Trophoblast cell (in vitro differentiated cells and primary cell): ENCODE data around the gene FER.

Experiments
- DNase-seq, 2 donors: peaks; one replicate each; pipeline ENCODE4 v3.0.0-alpha.2; 2016
- H2AFZ ChIP-seq: 2 replicates; pipeline ENCODE4 v1.6.1; 2013; ENCODE audit warnings: low read length, moderate library complexity, mild to moderate bottlenecking; ENCODE audit not compliant: insufficient read depth, poor library complexity
- H2AK5ac ChIP-seq: 2 replicates; pipeline ENCODE4 v1.6.1; 2013; ENCODE audit warnings: mild to moderate bottlenecking, low read length
- H2BK120ac ChIP-seq: 2 replicates; pipeline ENCODE4 v1.6.1; 2013; ENCODE audit warnings: low read length, mild to moderate bottlenecking, moderate library complexity; ENCODE audit not compliant: insufficient read depth, poor library complexity
- H2BK12ac ChIP-seq: 2 replicates; pipeline ENCODE4 v1.6.1; 2013; ENCODE audit warnings: mild to moderate bottlenecking, low read length, moderate library complexity
- H2BK5ac ChIP-seq: 2 replicates; pipeline ENCODE4 v1.6.1; 2013; ENCODE audit warnings: low read length, low read depth, moderate library complexity, mild to moderate bottlenecking; ENCODE audit not compliant: poor library complexity
- H3K14ac ChIP-seq: 2 replicates; pipeline ENCODE4 v1.6.1; 2013; ENCODE audit warnings: mild to moderate bottlenecking, low read length
- H3K18ac ChIP-seq: 2 replicates; pipeline ENCODE4 v1.6.1; 2013; ENCODE audit warnings: mild to moderate bottlenecking, low read length
- H3K23ac ChIP-seq: 2 replicates; pipeline ENCODE4 v1.6.1; 2013; ENCODE audit warnings: low read length
- H3K27ac ChIP-seq: 2 replicates; pipeline ENCODE4 v1.5.1; 2013; ENCODE audit warnings: low read depth, mild to moderate bottlenecking, inconsistent platforms, low read length, moderate library complexity
- H3K27me3 ChIP-seq: 2 replicates; pipeline ENCODE4 v1.6.1; 2013; ENCODE audit warnings: inconsistent platforms, mild to moderate bottlenecking, low read length, moderate library complexity; ENCODE audit not compliant: insufficient read depth
- H3K36me3 ChIP-seq, 2 experiments: 1 replicate in 1 of 2; 2 replicates in 1 of 2; pipeline ENCODE4 v1.6.1; 2013; ENCODE audit warnings: low read length in 2 of 2, mild to moderate bottlenecking in 2 of 2, moderate library complexity in 1 of 2; ENCODE audit not compliant: insufficient read depth in 2 of 2, control insufficient read depth in 1 of 2
- H3K4ac ChIP-seq: 2 replicates; pipeline ENCODE4 v1.6.1; 2013; ENCODE audit warnings: low read depth, mild to moderate bottlenecking, low read length, moderate library complexity
- H3K4me1 ChIP-seq, 2 experiments: 1 replicate in 1 of 2; 2 replicates in 1 of 2; pipeline ENCODE4 v1.6.1; 2013; ENCODE audit warnings: low read length in 2 of 2, mild to moderate bottlenecking in 2 of 2, moderate library complexity in 1 of 2; ENCODE audit not compliant: insufficient read depth in 2 of 2, control insufficient read depth in 1 of 2
- H3K4me2 ChIP-seq: 2 replicates; pipeline ENCODE4 v1.6.1; 2013; ENCODE audit warnings: inconsistent platforms, mild to moderate bottlenecking, low read length, moderate library complexity
- H3K4me3 ChIP-seq: 2 replicates; pipeline ENCODE4 v1.5.1; 2013; ENCODE audit warnings: mild to moderate bottlenecking, low read depth, low read length, inconsistent platforms
- H3K79me1 ChIP-seq: one replicate; pipeline ENCODE4 v1.6.1; 2013; ENCODE audit warnings: low read length
- H3K79me2 ChIP-seq: 2 replicates; pipeline ENCODE4 v1.6.1; 2013; ENCODE audit warnings: low read length, mild to moderate bottlenecking; ENCODE audit not compliant: control insufficient read depth, insufficient read depth, poor library complexity
- H3K9ac ChIP-seq: 2 replicates; pipeline ENCODE4 v1.6.1; 2013; ENCODE audit warnings: mild to moderate bottlenecking, low read length
- H3K9me3 ChIP-seq: 2 replicates; pipeline ENCODE4 v1.6.1; 2013; ENCODE audit warnings: low read depth, mild to moderate bottlenecking, control low read depth, inconsistent platforms, low read length; ENCODE audit not compliant: insufficient read depth
- H4K12ac ChIP-seq: 2 replicates; pipeline ENCODE4 v1.6.1; 2013; ENCODE audit warnings: low read depth, mild to moderate bottlenecking, low read length, moderate library complexity
- H4K8ac ChIP-seq: 2 replicates; pipeline ENCODE4 v1.6.1; 2013; ENCODE audit warnings: low read depth, mild to moderate bottlenecking, low read length, moderate library complexity
- H4K91ac ChIP-seq: one replicate; pipeline ENCODE4 v1.6.1; 2013; ENCODE audit warnings: low read depth, mild to moderate bottlenecking, low read length, moderate library complexity
- WGBS: extraction: QIAGEN DNeasy Blood & Tissue Kit; methylation state at CpG from one replicate; pipeline ENCODE4 v1.1.7; 2013; ENCODE audit warnings: missing lambda C conversion rate; ENCODE audit not compliant: insufficient read length, insufficient coverage; ENCODE audit errors: extremely low coverage; 5-methylcytosine and 5-hydroxymethylcytosine counted together

The FER gene

DNA sequence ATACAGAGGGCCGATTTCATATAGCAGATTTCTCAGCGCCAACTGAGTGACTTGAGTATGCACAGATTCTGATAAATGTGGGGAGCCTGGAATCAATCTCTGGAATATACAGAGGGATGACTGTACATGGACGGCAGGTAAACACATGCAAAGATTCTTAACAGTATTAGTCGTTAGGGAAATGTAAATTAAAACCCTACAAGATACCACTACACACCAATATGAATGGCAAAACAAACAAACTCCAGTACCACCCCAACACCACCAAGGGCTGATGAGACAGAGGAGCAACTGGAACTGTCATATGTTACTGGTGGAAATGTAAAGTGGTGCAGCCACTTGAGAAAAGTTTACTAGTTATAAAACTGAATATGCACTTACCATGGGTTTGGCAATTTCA lies 8.3 kb upstream of the FER start:
- Histone ChIP-seq H2BK12ac (no peak overlapping the region), H3K27ac (no peak overlapping the region), H3K18ac (no peak overlapping the region), H3K9ac (no peak overlapping the region), H3K4me3 (no peak overlapping the region), H3K23ac (no peak overlapping the region), H4K12ac (no peak overlapping the region), H3K9me3 (no peaks in the 10 kb centered on the region), H3K4me1 (peaks cover 3 to 8% of the 10 kb centered on the region in 2 experiments), H4K91ac (no peak overlapping the region), H3K14ac (no peak overlapping the region), H3K79me1 (peaks cover 10% of the 10 kb centered on the region), H2BK120ac (no peak overlapping the region), H3K4ac (no peak overlapping the region), H4K8ac (no peak overlapping the region), H3K27me3 (no peaks in the 10 kb centered on the region), H2BK5ac (no peak overlapping the region), H2AK5ac (no peak overlapping the region), H2AFZ (no peak overlapping the region), H3K79me2 (no peaks in the 10 kb centered on the region), H3K36me3 (no peaks in the 10 kb centered on the region), H3K4me2 (no peak overlapping the region)
- WGBS = no CpG with 5 or more reads among the region's 4 CpGs
- DNase-seq = no peak

DNA sequence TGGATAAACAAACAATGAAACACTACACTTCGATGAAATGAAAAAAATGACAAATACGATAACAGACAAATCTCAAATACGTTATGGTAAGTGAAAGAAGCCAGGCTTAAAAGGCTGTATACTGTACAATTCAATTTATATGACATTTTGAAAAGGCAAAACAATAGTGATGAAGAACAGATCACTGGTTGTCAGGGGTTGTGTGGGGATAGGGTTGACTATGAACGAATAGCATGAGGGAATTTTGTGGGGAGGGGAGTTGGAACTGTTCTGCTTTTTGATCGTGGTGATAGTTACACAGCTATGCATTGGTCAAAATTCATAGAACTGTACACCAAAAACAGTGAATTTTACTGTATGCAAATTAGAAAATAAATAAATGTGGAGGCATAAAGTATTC lies 7.8 kb upstream of the FER start:
- no peak overlapping the region for H2BK5ac ChIP-seq
- H3K79me1 ChIP-seq = peaks cover 12% of the 10 kb centered on the region
- H2BK120ac ChIP-seq = no peak overlapping the region
- H4K91ac ChIP-seq = no peak overlapping the region
- no peak for DNase-seq
- no peaks in the 10 kb centered on the region for H3K36me3 ChIP-seq
- H2BK12ac ChIP-seq = no peak overlapping the region
- H2AK5ac ChIP-seq = no peak overlapping the region
- no peak overlapping the region for H3K23ac ChIP-seq
- no peaks in the 10 kb centered on the region for H3K9me3 ChIP-seq
- no peak overlapping the region for H2AFZ ChIP-seq
- no peak overlapping the region for H3K4me2 ChIP-seq
- no peak overlapping the region for H3K18ac ChIP-seq
- no peak overlapping the region for H3K9ac ChIP-seq
- H4K8ac ChIP-seq = no peak overlapping the region
- H3K14ac ChIP-seq = no peak overlapping the region
- no peak overlapping the region for H3K27ac ChIP-seq
- no peaks in the 10 kb centered on the region for H3K79me2 ChIP-seq
- no CpG with 5 or more reads among the region's 5 CpGs for WGBS
- no peak overlapping the region for H3K4me3 ChIP-seq
- H3K27me3 ChIP-seq = no peaks in the 10 kb centered on the region
- H3K4me1 ChIP-seq = peaks cover 4 to 8% of the 10 kb centered on the region in 2 experiments
- H3K4ac ChIP-seq = no peak overlapping the region
- H4K12ac ChIP-seq = no peak overlapping the region

DNA sequence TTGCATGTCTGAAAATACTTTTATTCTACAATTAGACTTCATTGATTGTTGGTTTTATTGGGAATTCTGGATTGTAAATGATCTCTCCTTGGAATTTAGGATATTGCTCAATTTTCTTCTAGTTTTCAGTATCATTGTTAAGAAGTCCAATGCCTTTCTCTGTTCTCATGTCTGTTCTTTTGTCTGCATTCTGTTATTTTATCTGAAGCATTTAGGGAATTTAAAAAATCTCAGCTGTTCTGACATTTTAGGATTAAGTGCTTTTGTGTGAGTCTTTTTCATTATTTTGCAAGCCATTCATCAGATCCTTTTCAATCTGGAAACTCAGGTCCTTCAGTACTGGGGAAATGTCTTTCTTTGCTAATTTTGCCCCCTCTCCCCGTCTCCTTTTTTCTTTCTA lies 4.4 kb upstream of the FER start:
- Histone ChIP-seq H3K9me3 (no peaks in the 10 kb centered on the region), H4K91ac (no peak overlapping the region), H3K79me2 (peaks cover 6% of the 10 kb centered on the region), H3K4me3 (no peak overlapping the region), H3K27ac (peak overlapping the region; percentile 55), H2AFZ (no peak overlapping the region), H2AK5ac (no peak overlapping the region), H3K9ac (no peak overlapping the region), H2BK12ac (no peak overlapping the region), H4K8ac (no peak overlapping the region), H3K4me1 (peaks cover 4 to 8% of the 10 kb centered on the region in 2 experiments), H4K12ac (no peak overlapping the region), H2BK5ac (no peak overlapping the region), H3K4ac (no peak overlapping the region), H3K27me3 (no peaks in the 10 kb centered on the region), H3K18ac (no peak overlapping the region), H3K36me3 (no peaks in the 10 kb centered on the region), H2BK120ac (no peak overlapping the region), H3K14ac (no peak overlapping the region), H3K79me1 (peaks cover 18% of the 10 kb centered on the region), H3K23ac (no peak overlapping the region), H3K4me2 (no peak overlapping the region)
- no CpG with 5 or more reads among the region's 1 CpG for WGBS
- DNase-seq = peak in 1 of 2 donors; percentile 85

DNA sequence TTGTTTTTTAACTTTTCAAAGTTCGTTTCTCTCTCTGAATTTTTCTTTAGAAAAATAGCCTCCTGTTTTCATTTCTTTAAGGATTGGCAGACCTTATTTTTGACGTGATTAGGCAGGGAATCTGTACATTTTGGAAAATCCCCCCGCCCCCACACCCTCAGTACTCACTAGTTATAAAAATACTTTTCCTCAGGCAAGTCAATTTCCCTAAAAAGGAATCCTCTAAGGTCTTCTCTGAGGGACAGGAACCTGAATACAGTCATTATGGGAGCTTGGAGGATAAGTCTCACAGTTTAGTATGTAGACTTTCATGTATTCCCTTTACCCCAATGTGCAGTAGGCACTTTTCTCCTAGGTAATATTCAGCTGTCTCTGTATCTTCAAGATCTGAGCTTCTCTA lies 3.9 kb upstream of the FER start:
- no peak overlapping the region for H2BK12ac ChIP-seq
- peak overlapping the region; percentile 69 for H3K27ac ChIP-seq
- H4K91ac ChIP-seq = peak overlapping the region; percentile 66
- no peak overlapping the region for H4K12ac ChIP-seq
- H2BK5ac ChIP-seq = no peak overlapping the region
- H3K9ac ChIP-seq = no peak overlapping the region
- peaks cover 4 to 8% of the 10 kb centered on the region in 2 experiments for H3K4me1 ChIP-seq
- H4K8ac ChIP-seq = peak overlapping the region; percentile 58
- no CpG with 5 or more reads among the region's 3 CpGs for WGBS
- H3K27me3 ChIP-seq = no peaks in the 10 kb centered on the region
- no peak for DNase-seq
- no peak overlapping the region for H3K4me2 ChIP-seq
- no peaks in the 10 kb centered on the region for H3K9me3 ChIP-seq
- no peak overlapping the region for H3K18ac ChIP-seq
- peaks cover 7% of the 10 kb centered on the region for H3K79me2 ChIP-seq
- H3K4ac ChIP-seq = no peak overlapping the region
- no peaks in the 10 kb centered on the region for H3K36me3 ChIP-seq
- H2AFZ ChIP-seq = no peak overlapping the region
- H3K79me1 ChIP-seq = peaks cover 20% of the 10 kb centered on the region
- H3K14ac ChIP-seq = no peak overlapping the region
- no peak overlapping the region for H3K4me3 ChIP-seq
- H3K23ac ChIP-seq = no peak overlapping the region
- H2AK5ac ChIP-seq = no peak overlapping the region
- H2BK120ac ChIP-seq = peak overlapping the region; percentile 85
